H1 (cell line): Measurements from ENCODE around the gene PLEKHG3.

Experiments used
- CTCF ChIP-seq, 3 experiments: IDR thresholded peaks; 1 replicate in 2 of 3; 2 replicates in 1 of 3; pipeline versions ENCODE4 v1.5.1 to v1.6.1; 2011; ENCODE audit warnings: low read length in 3 of 3, mild to moderate bottlenecking in 3 of 3, inconsistent platforms in 2 of 3, low read depth in 1 of 3, moderate library complexity in 1 of 3; ENCODE audit not compliant: insufficient read depth in 1 of 3; ENCODE audit errors: control extremely low read depth in 1 of 3
- EZH2 ChIP-seq: fragments of 200-600 bp; sonication (generic); IDR thresholded peaks from 2 replicates; pipeline ENCODE4 v1.7.1; 2012; ENCODE audit warnings: low read depth, mild to moderate bottlenecking, moderate library complexity, low read length, inconsistent platforms; ENCODE audit not compliant: severe bottlenecking
- GABPA ChIP-seq: IDR thresholded peaks from 2 replicates; pipeline ENCODE4 v1.6.1; 2011; ENCODE audit warnings: mild to moderate bottlenecking, low read length, moderate library complexity, borderline replicate concordance; ENCODE audit not compliant: insufficient read depth
- JUN ChIP-seq: IDR thresholded peaks from 2 replicates; pipeline ENCODE4 v1.6.1; 2011; ENCODE audit warnings: low read depth, mild to moderate bottlenecking, improper control_type of control experiment, low read length
- KDM1A ChIP-seq: fragments of 200-600, 300-600 bp; sonication (generic); IDR thresholded peaks from 2 replicates; pipeline ENCODE4 v1.7.1; 2016; ENCODE audit warnings: mild to moderate bottlenecking, low read length, borderline replicate concordance
- POLR2A ChIP-seq, 2 experiments: IDR thresholded peaks; 1 replicate in 1 of 2; 2 replicates in 1 of 2; pipeline ENCODE4 v1.6.1; 2011; ENCODE audit warnings: low read depth in 2 of 2, low read length in 2 of 2, mild to moderate bottlenecking in 2 of 2; ENCODE audit errors: control extremely low read depth in 1 of 2
- RFX5 ChIP-seq: IDR thresholded peaks from 2 replicates; pipeline ENCODE4 v1.6.1; 2011; ENCODE audit warnings: low read depth, low read length, improper control_type of control experiment, borderline replicate concordance
- SP4 ChIP-seq: IDR thresholded peaks from 2 replicates; pipeline ENCODE4 v1.6.1; 2012; ENCODE audit warnings: low read length, inconsistent platforms
- USF2 ChIP-seq: IDR thresholded peaks from 2 replicates; pipeline ENCODE4 v1.6.1; 2011; ENCODE audit warnings: low read length, improper control_type of control experiment

- TF ChIP-seq GABPA = no peak
- no peak for TF ChIP-seq EZH2
- TF ChIP-seq CTCF (IDR thresholded peaks at IDR 0.05; ENCODE audit: control extremely low read depth in 1 of 3, insufficient read depth in 1 of 3, low read depth in 1 of 3, low read length in 3 of 3) = no peak
- no peak for TF ChIP-seq SP4
- TF ChIP-seq RFX5 = no peak
- TF ChIP-seq JUN = no peak
- TF ChIP-seq POLR2A (IDR thresholded peaks at IDR 0.05; ENCODE audit: control extremely low read depth in 1 of 2, low read depth in 2 of 2, low read length in 2 of 2) = no peak
- TF ChIP-seq KDM1A = no peak
- no peak for TF ChIP-seq USF2
These were observed 11.0 kb upstream of the PLEKHG3 start for GRCh38 chr14:64692986-64693809.
